Hepatocyte (in vitro differentiated cells): ENCODE measurements around the gene GID8.

Experiments used
- EZH2 ChIP-seq: fragments of 200-600 bp; sonication (generic); IDR thresholded peaks from 2 replicates; pipeline ENCODE4 v1.6.1; 2016; ENCODE audit warnings: antibody characterized with exemption, mild to moderate bottlenecking, borderline replicate concordance
- EZH2phosphoT487 ChIP-seq: fragments of 200-600 bp; sonication (generic); IDR thresholded peaks from one replicate; pipeline ENCODE4 v1.6.1; 2018; ENCODE audit warnings: antibody characterized with exemption, mild to moderate bottlenecking, low read depth, moderate library complexity; ENCODE audit not compliant: unreplicated experiment, severe bottlenecking
- TF ChIP-seq, protein P1 (sequence below): fragments of 200-600 bp; sonication (generic); IDR thresholded peaks from 2 replicates; pipeline ENCODE4 v1.5.1; 2016; ENCODE audit warnings: antibody characterized with exemption, mild to moderate bottlenecking; ENCODE audit not compliant: poor library complexity

DNA sequence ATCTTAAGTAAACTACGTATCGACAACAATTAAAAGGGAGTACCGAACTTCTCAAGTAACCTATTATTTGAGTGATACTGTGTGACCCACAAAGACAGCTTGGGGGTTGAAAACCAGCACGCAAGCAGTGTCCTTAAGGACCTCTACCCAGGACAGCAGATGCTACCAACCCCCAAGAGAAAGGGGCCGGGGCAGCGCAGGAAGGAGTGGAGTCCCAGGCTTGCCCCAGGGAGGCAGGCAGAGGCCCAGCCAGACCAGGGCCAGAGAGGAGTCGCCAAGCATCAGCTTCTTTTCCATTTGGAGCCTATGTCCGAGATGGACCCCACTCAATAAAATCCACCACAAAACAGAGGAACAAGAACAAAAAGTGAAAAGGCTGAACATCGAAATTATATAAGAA lies 23.5 kb upstream of the GID8 start:
- TF ChIP-seq EZH2 (no peak), EZH2phosphoT487 (no peak)
- TF ChIP-seq, protein P1, sequence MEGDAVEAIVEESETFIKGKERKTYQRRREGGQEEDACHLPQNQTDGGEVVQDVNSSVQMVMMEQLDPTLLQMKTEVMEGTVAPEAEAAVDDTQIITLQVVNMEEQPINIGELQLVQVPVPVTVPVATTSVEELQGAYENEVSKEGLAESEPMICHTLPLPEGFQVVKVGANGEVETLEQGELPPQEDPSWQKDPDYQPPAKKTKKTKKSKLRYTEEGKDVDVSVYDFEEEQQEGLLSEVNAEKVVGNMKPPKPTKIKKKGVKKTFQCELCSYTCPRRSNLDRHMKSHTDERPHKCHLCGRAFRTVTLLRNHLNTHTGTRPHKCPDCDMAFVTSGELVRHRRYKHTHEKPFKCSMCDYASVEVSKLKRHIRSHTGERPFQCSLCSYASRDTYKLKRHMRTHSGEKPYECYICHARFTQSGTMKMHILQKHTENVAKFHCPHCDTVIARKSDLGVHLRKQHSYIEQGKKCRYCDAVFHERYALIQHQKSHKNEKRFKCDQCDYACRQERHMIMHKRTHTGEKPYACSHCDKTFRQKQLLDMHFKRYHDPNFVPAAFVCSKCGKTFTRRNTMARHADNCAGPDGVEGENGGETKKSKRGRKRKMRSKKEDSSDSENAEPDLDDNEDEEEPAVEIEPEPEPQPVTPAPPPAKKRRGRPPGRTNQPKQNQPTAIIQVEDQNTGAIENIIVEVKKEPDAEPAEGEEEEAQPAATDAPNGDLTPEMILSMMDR, result no peak
